ENCODE measurements around the gene EXOC3L4. TPM values are rescaled to one million over a fixed set of nuclear protein-coding genes. Genes with fewer than 3 reads are reported as not detected.
"Not testable (repeated sequence)": the region's sequence is repeated elsewhere in the genome, so short reads cannot be mapped to it uniquely, and the experiment has no call there.

The EXOC3L4 gene
- total RNA-seq, 1 experiment from 2014 or later, result not detected

- ATAC-seq (no peak), DNase-seq (ENCODE audit: low read depth, low spot score) (no peak)
- ChIA-PET CTCF (interaction anchor here (3.0 kb wide), 1 partner anchor 12 kb away, joined by 15 read pairs; no protein-coding TSS in a partner anchor), RAD21 (ENCODE audit: low non-redundant PET in 1 of 2, low total read pairs in 2 of 2, uncharacterized antibody in 2 of 2, unreplicated experiment in 2 of 2) (no interaction called here), POLR2A (no interaction called here)
- Histone ChIP-seq H3K4me3 (replicated peaks in 1 of 2; ENCODE audit: low read depth in 1 of 2, low read length in 2 of 2) (no peak overlapping the region), H3K9me2 (ENCODE audit: insufficient read depth) (no peaks in the 10 kb centered on the region), H4K20me1 (ENCODE audit: insufficient read depth) (no peaks in the 10 kb centered on the region), H3K27me3 (ENCODE audit: insufficient read depth, low read length) (no peaks in the 10 kb centered on the region), H3K9me3 (ENCODE audit: control insufficient read depth in 1 of 2, insufficient read depth in 1 of 2, low read depth in 1 of 2, low read length in 2 of 2) (no peaks in the 10 kb centered on the region), H3K36me3 (ENCODE audit: control insufficient read depth in 1 of 2, insufficient read depth in 2 of 2, low read length in 2 of 2) (no peaks in the 10 kb centered on the region), H3K4me1 (ENCODE audit: control insufficient read depth in 1 of 2, insufficient read depth in 2 of 2, low read length in 2 of 2) (peaks cover 24 to 40% of the 10 kb centered on the region in 2 experiments), H3K79me2 (ENCODE audit: insufficient read depth, low read length) (no peaks in the 10 kb centered on the region), H3K4me2 (ENCODE audit: low read length) (no peak overlapping the region), H3K27ac (ENCODE audit: low read depth, low read length) (no peak overlapping the region), H3K9ac (ENCODE audit: low read length) (no peak overlapping the region), H2AFZ (ENCODE audit: low read depth, low read length, poor library complexity, severe bottlenecking) (no peak overlapping the region)
- TF ChIP-seq TCF7L2 (IDR thresholded peaks at IDR 0.05; ENCODE audit: borderline replicate concordance, extremely low read depth, insufficient read depth, insufficient read length) (no peak), CTCF (IDR thresholded peaks at IDR 0.05 in 2 of 3, conservative IDR thresholded peaks at IDR 0.05 in 1 of 3; ENCODE audit: borderline replicate concordance in 1 of 3, insufficient read depth in 1 of 3, low read depth in 2 of 3, low read length in 2 of 3) (no peak), RAD21 (IDR thresholded peaks at IDR 0.05; ENCODE audit: low read depth) (no peak), EZH2 (IDR thresholded peaks at IDR 0.05) (no peak), SIN3A (IDR thresholded peaks at IDR 0.05; ENCODE audit: low read depth) (no peak), CBX3 (IDR thresholded peaks at IDR 0.05; ENCODE audit: low read depth) (no peak), POLR2A (IDR thresholded peaks at IDR 0.05; ENCODE audit: borderline replicate concordance, extremely low read depth, insufficient read depth, insufficient read length) (no peak), ELF1 (IDR thresholded peaks at IDR 0.05; ENCODE audit: borderline replicate concordance, low read depth) (no peak), ZFX (IDR thresholded peaks at IDR 0.05) (no peak), JUND (IDR thresholded peaks at IDR 0.05) (no peak), ATF3 (IDR thresholded peaks at IDR 0.05) (no peak), FOSL1 (IDR thresholded peaks at IDR 0.05; ENCODE audit: low read depth) (no peak), ZBTB33 (IDR thresholded peaks at IDR 0.05; ENCODE audit: extremely low read depth, insufficient replicate concordance, low read length) (no peak), EZH2phosphoT487 (IDR thresholded peaks at IDR 0.05; ENCODE audit: borderline replicate concordance) (no peak), CEBPB (IDR thresholded peaks at IDR 0.05; ENCODE audit: low read depth) (no peak), SP1 (IDR thresholded peaks at IDR 0.05; ENCODE audit: low read depth) (no peak), EGR1 (IDR thresholded peaks at IDR 0.05; ENCODE audit: low read depth) (no peak)
- no TSS peak for BruUV-seq (replicated peaks)
- intact Hi-C loops (cut with micrococcal nuclease), result no loop called here
Measured at GRCh38 chr14:103116636-103117035, 22.1 kb downstream of the EXOC3L4 start.

GRCh38 chr14:103117499-103117898 is 23.0 kb downstream of the EXOC3L4 start:
- H3K4me2 ChIP-seq (ENCODE audit: low read length); H2AFZ ChIP-seq (ENCODE audit: low read depth, low read length, poor library complexity, severe bottlenecking); H3K9me2 ChIP-seq (ENCODE audit: insufficient read depth); ATAC-seq; H3K79me2 ChIP-seq (ENCODE audit: insufficient read depth, low read length); H3K27ac ChIP-seq (ENCODE audit: low read depth, low read length); H4K20me1 ChIP-seq (ENCODE audit: insufficient read depth); CTCF ChIA-PET; H3K9ac ChIP-seq (ENCODE audit: low read length); H3K36me3 ChIP-seq (ENCODE audit: control insufficient read depth in 1 of 2, insufficient read depth in 2 of 2, low read length in 2 of 2); POLR2A ChIA-PET; H3K27me3 ChIP-seq (ENCODE audit: insufficient read depth, low read length); BruUV-seq (replicated peaks); H3K9me3 ChIP-seq (ENCODE audit: control insufficient read depth in 1 of 2, insufficient read depth in 1 of 2, low read depth in 1 of 2, low read length in 2 of 2); H3K4me3 ChIP-seq (replicated peaks in 1 of 2; ENCODE audit: low read depth in 1 of 2, low read length in 2 of 2); DNase-seq (ENCODE audit: low read depth, low spot score); intact Hi-C loops (cut with micrococcal nuclease): not testable (repeated sequence)
- RAD21 ChIA-PET (ENCODE audit: low non-redundant PET in 1 of 2, low total read pairs in 2 of 2, uncharacterized antibody in 2 of 2, unreplicated experiment in 2 of 2), result interaction anchor here in 1 of 2 experiments (0.7 kb wide), 1 partner anchor 18 kb away, joined by 3 read pairs; no protein-coding TSS in a partner anchor
- H3K4me1 ChIP-seq (ENCODE audit: control insufficient read depth in 1 of 2, insufficient read depth in 2 of 2, low read length in 2 of 2), result peaks cover 22 to 39% of the 10 kb centered on the region in 2 experiments

Data from HCT116 (cell line).